Measurements from ENCODE around the gene CLIC4.

Gene CLIC4

GRCh38 chr1:24735156-24735508, 10.1 kb upstream of the CLIC4 start:
- no peak for TF ChIP-seq CTCF (IDR thresholded peaks at IDR 0.05; ENCODE audit: low read depth, low read length)
- no peak for DNase-seq (ENCODE audit: extremely low read depth, low read depth)

GRCh38 chr1:24735509-24736375, 9.5 kb upstream of the CLIC4 start:
- no peak for DNase-seq (ENCODE audit: extremely low read depth, low read depth)
- no peak for TF ChIP-seq CTCF (IDR thresholded peaks at IDR 0.05; ENCODE audit: low read depth, low read length)

- no peak for TF ChIP-seq CTCF (IDR thresholded peaks at IDR 0.05; ENCODE audit: low read depth, low read length)
- DNase-seq (ENCODE audit: extremely low read depth, low read depth): no peak
Observed at GRCh38 chr1:24737368-24738117, 7.7 kb upstream of the CLIC4 start.

- TF ChIP-seq CTCF (IDR thresholded peaks at IDR 0.05; ENCODE audit: low read depth, low read length): no peak
- DNase-seq (ENCODE audit: extremely low read depth, low read depth): no peak
Observed at GRCh38 chr1:24739241-24739640, 6.0 kb upstream of the CLIC4 start.

GRCh38 chr1:24742090-24742938, 2.9 kb upstream of the CLIC4 start:
- no peak for TF ChIP-seq CTCF (IDR thresholded peaks at IDR 0.05; ENCODE audit: low read depth, low read length)
- DNase-seq (ENCODE audit: extremely low read depth, low read depth): no peak

- TF ChIP-seq CTCF (IDR thresholded peaks at IDR 0.05; ENCODE audit: low read depth, low read length): no peak
- peak; percentile 68 for DNase-seq (ENCODE audit: extremely low read depth, low read depth)
Observed at GRCh38 chr1:24743404-24744211, 1.6 kb upstream of the CLIC4 start.

All from AG09319 (cell line).